Progenitor cell of endocrine pancreas (in vitro differentiated cells): ENCODE data around the gene DNAH7. TPM values are rescaled to one million over a fixed set of nuclear protein-coding genes. Genes with fewer than 3 reads are reported as not detected.

ENCODE experiments used
- DNase-seq: peaks from one replicate; pipeline ENCODE4 v3.0.0; 2021; ENCODE audit warnings: low spot score; ENCODE audit not compliant: unreplicated experiment
- H3K27ac Mint-ChIP-seq: 2 replicates; pipeline ENCODE4 v1.8.0; 2021; ENCODE audit warnings: mild to moderate bottlenecking, moderate library complexity, mixed read lengths
- H3K27me3 Mint-ChIP-seq: 2 replicates; pipeline ENCODE4 v1.8.0; 2021; ENCODE audit warnings: mixed read lengths
- H3K36me3 Mint-ChIP-seq: 2 replicates; pipeline ENCODE4 v1.8.0; 2022; ENCODE audit warnings: mixed read lengths; ENCODE audit not compliant: insufficient read depth
- H3K4me1 Mint-ChIP-seq: 2 replicates; pipeline ENCODE4 v1.8.0; 2021; ENCODE audit warnings: low read depth, mixed read lengths
- H3K4me3 Mint-ChIP-seq: 2 replicates; pipeline ENCODE4 v1.8.0; 2021; ENCODE audit warnings: low read depth, mild to moderate bottlenecking, moderate library complexity, mixed read lengths
- H3K9me3 Mint-ChIP-seq: 2 replicates; pipeline ENCODE4 v1.8.0; 2021; ENCODE audit warnings: low read depth, mixed read lengths
- CTCF ChIP-seq: fragments of 200-600 bp; sonication (generic); IDR thresholded peaks from one replicate; pipeline ENCODE4 v1.5.0; 2021; ENCODE audit warnings: antibody characterized with exemption, mild to moderate bottlenecking; ENCODE audit not compliant: unreplicated experiment
- total RNA-seq: library from RNA; stranded (reverse); gene quantifications from 2 replicates; pipeline ENCODE4 v1.2.1, GENCODE V29; 2021

The DNAH7 gene
- total RNA-seq, 1 donor from 2014 or later: 5.9 TPM

- TF ChIP-seq CTCF: no peak
- DNase-seq: no peak
- Mint-ChIP-seq H3K9me3 (no peaks in the 10 kb centered on the region), H3K4me1 (no peaks in the 10 kb centered on the region), H3K27me3 (no peaks in the 10 kb centered on the region), H3K27ac (no peak overlapping the region), H3K36me3 (peaks cover 3% of the 10 kb centered on the region), H3K4me3 (no peak overlapping the region)
Measured at GRCh38 chr2:196000551-196000950, 68.1 kb downstream of the DNAH7 start.

- H3K27me3 Mint-ChIP-seq: no peaks in the 10 kb centered on the region
- H3K27ac Mint-ChIP-seq: no peak overlapping the region
- DNase-seq: no peak
- no peaks in the 10 kb centered on the region for H3K9me3 Mint-ChIP-seq
- TF ChIP-seq CTCF: no peak
- no peaks in the 10 kb centered on the region for H3K4me1 Mint-ChIP-seq
- peaks cover 3% of the 10 kb centered on the region for H3K36me3 Mint-ChIP-seq
- no peak overlapping the region for H3K4me3 Mint-ChIP-seq
Measured at GRCh38 chr2:195998070-195998469, 70.6 kb downstream of the DNAH7 start.

- Mint-ChIP-seq H3K4me1 (no peaks in the 10 kb centered on the region), H3K27me3 (no peaks in the 10 kb centered on the region), H3K27ac (no peak overlapping the region), H3K36me3 (peaks cover 3% of the 10 kb centered on the region), H3K4me3 (no peak overlapping the region), H3K9me3 (no peaks in the 10 kb centered on the region)
- DNase-seq: no peak
- no peak for TF ChIP-seq CTCF
Measured at GRCh38 chr2:195995499-195995898, 73.1 kb downstream of the DNAH7 start.

GRCh38 chr2:195993623-195994022, 75.0 kb downstream of the DNAH7 start:
- Mint-ChIP-seq H3K4me1 (no peaks in the 10 kb centered on the region), H3K36me3 (peaks cover 2% of the 10 kb centered on the region), H3K4me3 (no peak overlapping the region), H3K9me3 (no peaks in the 10 kb centered on the region), H3K27ac (no peak overlapping the region), H3K27me3 (no peaks in the 10 kb centered on the region)
- no peak for DNase-seq
- no peak for TF ChIP-seq CTCF

GRCh38 chr2:195985741-195986140, 82.9 kb downstream of the DNAH7 start:
- Mint-ChIP-seq H3K4me3 (no peak overlapping the region), H3K36me3 (no peaks in the 10 kb centered on the region), H3K27me3 (no peaks in the 10 kb centered on the region), H3K9me3 (peaks cover 3% of the 10 kb centered on the region), H3K4me1 (no peaks in the 10 kb centered on the region), H3K27ac (no peak overlapping the region)
- TF ChIP-seq CTCF: no peak
- DNase-seq: no peak
